ENCODE data around the gene TMEM205.

Gene TMEM205

DNA sequence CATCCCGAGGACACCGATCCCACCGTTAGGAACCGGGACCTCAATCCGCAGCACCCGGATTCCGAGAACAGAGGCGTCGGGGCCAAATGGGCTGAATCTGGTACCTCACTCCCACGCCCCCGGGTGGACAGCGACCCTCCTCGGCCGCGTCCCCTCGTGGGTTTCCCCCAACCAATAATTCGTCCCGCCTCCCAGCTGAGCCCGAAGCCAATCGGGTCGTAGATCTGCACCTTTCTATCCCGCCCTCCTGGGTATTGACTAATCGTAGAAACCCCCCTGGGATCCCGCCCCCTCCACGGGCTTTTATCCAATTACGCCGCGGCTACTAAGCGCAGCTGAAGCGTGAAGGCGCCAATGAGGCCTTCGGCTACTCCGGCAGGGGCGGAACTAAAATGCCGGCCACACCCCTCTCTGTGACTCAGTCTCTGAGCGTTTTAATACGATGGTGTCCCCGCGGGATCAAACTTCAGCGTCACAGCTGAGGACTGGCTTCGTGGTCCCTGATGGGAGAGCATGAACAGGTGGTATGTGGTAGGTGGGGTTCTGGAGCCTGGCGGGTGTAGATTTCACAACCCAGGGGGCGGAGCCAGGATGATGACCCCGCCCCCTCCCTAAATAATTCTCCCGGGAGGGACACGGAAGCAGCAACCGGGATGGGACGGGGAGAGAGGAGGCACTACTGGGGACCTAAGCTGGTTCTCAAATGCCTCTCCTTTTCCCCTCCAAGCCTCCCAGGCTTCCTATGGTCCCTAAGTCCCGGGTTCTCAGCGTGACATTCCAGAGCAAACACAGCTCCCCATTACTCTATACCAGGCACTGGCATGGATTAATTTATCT lies at the start of gene TMEM205, which contains the start of gene CCDC159:
Gene TMEM205 (minus strand): TSS at position 165 of the 837 bp plus-strand sequence. CDS start 649 bp downstream, outside the sequence.
Gene CCDC159 (plus strand): TSS at position 416 of the 837 bp plus-strand sequence. CDS start 88 bp downstream, at position 504.
- TF ChIP-seq PKNOX1 (IDR thresholded peaks at IDR 0.05) (peak; percentile 90), ZNF384 (IDR thresholded peaks at IDR 0.05) (no peak), NFRKB (IDR thresholded peaks at IDR 0.05) (no peak), LEF1 (IDR thresholded peaks at IDR 0.05; ENCODE audit: borderline replicate concordance) (no peak), CTBP1 (IDR thresholded peaks at IDR 0.05; ENCODE audit: borderline replicate concordance) (no peak), FOXM1 (IDR thresholded peaks at IDR 0.05; ENCODE audit: borderline replicate concordance) (no peak), L3MBTL2 (conservative IDR thresholded peaks at IDR 0.05) (peak; percentile 84), TARDBP (IDR thresholded peaks at IDR 0.05) (0 out of 2 replicates have a peak, but pooled peaks have one; percentile 15), SUZ12 (IDR thresholded peaks at IDR 0.05) (no peak), FOXA1 (IDR thresholded peaks at IDR 0.05) (no peak), HDGF (IDR thresholded peaks at IDR 0.05; ENCODE audit: borderline replicate concordance) (no peak), FOXK2 (IDR thresholded peaks at IDR 0.05) (no peak), ARNT (IDR thresholded peaks at IDR 0.05) (no peak), ELF4 (IDR thresholded peaks at IDR 0.05) (no peak), SP1 (IDR thresholded peaks at IDR 0.05) (peak; percentile 62), BHLHE40 (IDR thresholded peaks at IDR 0.05; ENCODE audit: borderline replicate concordance) (no peak)
- DNase-seq (ENCODE audit: extremely low spot score): peak; percentile 91
- CTCF ChIA-PET: interaction anchor here (0.9 to 1.9 kb wide), 3 partner anchors 35 to 88 kb away, joined by 3 to 7 read pairs (median 3); partner anchors contain the start of gene ODAD3
- POLR2A ChIA-PET: interaction anchor here (0.6 to 3.3 kb wide), 11 partner anchors 11 to 52 kb away, joined by 3 to 20 read pairs (median 5); partner anchors contain the start of genes EPOR and SWSAP1

DNA sequence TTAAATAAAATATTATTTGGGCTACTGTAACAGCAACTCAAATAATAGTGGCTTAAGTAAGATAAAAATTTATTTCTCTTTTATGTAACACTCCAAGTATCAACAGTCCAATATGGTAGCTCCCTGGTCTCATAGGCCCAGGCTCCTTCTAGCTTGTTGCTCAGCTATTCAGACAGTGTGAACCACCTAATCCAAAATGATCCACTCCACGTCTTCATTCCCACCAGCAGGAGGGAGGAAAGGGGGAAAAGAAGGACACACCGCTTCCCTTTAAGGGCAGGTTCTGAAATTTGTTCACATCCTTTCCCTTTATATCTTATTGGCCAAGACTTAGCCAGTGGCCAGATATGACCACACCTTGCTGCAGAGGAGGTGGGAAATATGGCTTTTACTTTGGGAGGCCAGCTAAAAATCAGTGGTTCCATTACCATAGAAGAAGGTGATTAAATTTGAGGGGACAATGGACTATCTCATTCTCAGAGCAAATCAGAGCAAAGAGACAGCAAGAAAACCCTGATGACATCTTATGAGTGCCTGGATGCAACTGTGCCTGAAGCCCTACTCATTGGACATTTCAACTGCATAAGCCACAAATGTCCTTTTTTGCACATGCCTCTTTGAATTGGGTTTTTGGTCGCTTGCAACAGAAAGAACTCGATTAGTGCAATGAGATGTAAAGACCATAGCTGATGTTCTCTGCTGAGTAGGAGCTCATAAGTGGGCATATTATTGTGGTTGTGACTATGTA lies 45.0 kb upstream of the TMEM205 start:
- TF ChIP-seq NFRKB (IDR thresholded peaks at IDR 0.05) (no peak), FOXK2 (IDR thresholded peaks at IDR 0.05) (no peak), CTBP1 (IDR thresholded peaks at IDR 0.05; ENCODE audit: borderline replicate concordance) (no peak)
- no peak for DNase-seq (ENCODE audit: extremely low spot score)
- CTCF ChIA-PET: interaction anchor here (1.1 kb wide), 1 partner anchor 8 kb away, joined by 3 read pairs; no protein-coding TSS in a partner anchor
- POLR2A ChIA-PET: interaction anchor here (0.6 to 1.6 kb wide), 4 partner anchors 9 to 16 kb away, joined by 3 to 4 read pairs (median 4); partner anchors contain the start of gene SWSAP1

GRCh38 chr19:11390359-11390758 lies 44.3 kb upstream of the TMEM205 start:
- TF ChIP-seq PKNOX1 (IDR thresholded peaks at IDR 0.05): no peak
- TF ChIP-seq FOXK2 (IDR thresholded peaks at IDR 0.05): no peak
- TF ChIP-seq ELF4 (IDR thresholded peaks at IDR 0.05): no peak
- no peak for TF ChIP-seq LEF1 (IDR thresholded peaks at IDR 0.05; ENCODE audit: borderline replicate concordance)
- no peak for TF ChIP-seq HDGF (IDR thresholded peaks at IDR 0.05; ENCODE audit: borderline replicate concordance)
- TF ChIP-seq ARNT (IDR thresholded peaks at IDR 0.05): no peak
- TF ChIP-seq FOXM1 (IDR thresholded peaks at IDR 0.05; ENCODE audit: borderline replicate concordance): no peak
- TF ChIP-seq TARDBP (IDR thresholded peaks at IDR 0.05): no peak
- no peak for TF ChIP-seq SP1 (IDR thresholded peaks at IDR 0.05)
- no peak for TF ChIP-seq BHLHE40 (IDR thresholded peaks at IDR 0.05; ENCODE audit: borderline replicate concordance)
- TF ChIP-seq CTBP1 (IDR thresholded peaks at IDR 0.05; ENCODE audit: borderline replicate concordance): no peak
- TF ChIP-seq NFRKB (IDR thresholded peaks at IDR 0.05): no peak
- TF ChIP-seq ZNF384 (IDR thresholded peaks at IDR 0.05): no peak
- no peak for TF ChIP-seq FOXA1 (IDR thresholded peaks at IDR 0.05)
- no peak for TF ChIP-seq SUZ12 (IDR thresholded peaks at IDR 0.05)
- TF ChIP-seq L3MBTL2 (conservative IDR thresholded peaks at IDR 0.05): no peak
- CTCF ChIA-PET: no interaction called here
- no peak for DNase-seq (ENCODE audit: extremely low spot score)
- POLR2A ChIA-PET: interaction anchor here (1.3 to 1.6 kb wide), 3 partner anchors 9 to 15 kb away, joined by 3 to 4 read pairs (median 4); partner anchors contain the start of gene SWSAP1

- ChIA-PET POLR2A (no interaction called here), CTCF (no interaction called here)
- TF ChIP-seq NFRKB (IDR thresholded peaks at IDR 0.05) (no peak), SUZ12 (IDR thresholded peaks at IDR 0.05) (no peak), TARDBP (IDR thresholded peaks at IDR 0.05) (no peak), SP1 (IDR thresholded peaks at IDR 0.05) (no peak), ELF4 (IDR thresholded peaks at IDR 0.05) (no peak), HDGF (IDR thresholded peaks at IDR 0.05; ENCODE audit: borderline replicate concordance) (no peak), PKNOX1 (IDR thresholded peaks at IDR 0.05) (no peak), FOXK2 (IDR thresholded peaks at IDR 0.05) (no peak), ARNT (IDR thresholded peaks at IDR 0.05) (no peak), L3MBTL2 (conservative IDR thresholded peaks at IDR 0.05) (no peak), ZNF384 (IDR thresholded peaks at IDR 0.05) (no peak), FOXA1 (IDR thresholded peaks at IDR 0.05) (no peak), BHLHE40 (IDR thresholded peaks at IDR 0.05; ENCODE audit: borderline replicate concordance) (no peak), LEF1 (IDR thresholded peaks at IDR 0.05; ENCODE audit: borderline replicate concordance) (no peak), FOXM1 (IDR thresholded peaks at IDR 0.05; ENCODE audit: borderline replicate concordance) (no peak), CTBP1 (IDR thresholded peaks at IDR 0.05; ENCODE audit: borderline replicate concordance) (no peak)
- DNase-seq (ENCODE audit: extremely low spot score): no peak
These were observed 41.3 kb upstream of the TMEM205 start for GRCh38 chr19:11387162-11388034.

All from HEK293T (cell line).